Vagina (tissue), 2 donors: ENCODE measurements around the gene ZGPAT. TPM values are rescaled to one million over a fixed set of nuclear protein-coding genes. Genes with fewer than 3 reads are reported as not detected.

ENCODE experiments used
- DNase-seq, 2 donors: peaks; one replicate each; pipeline ENCODE4 v3.0.0-alpha.2; 2017; ENCODE audit errors: extremely low spot score in 2 of 2
- H3K27ac ChIP-seq: fragments of 200-600 bp; sonication (generic); one replicate; pipeline ENCODE4 v1.5.1; 2019
- H3K27me3 ChIP-seq: fragments of 200-600 bp; sonication (generic); one replicate; pipeline ENCODE4 v1.5.1; 2019
- H3K36me3 ChIP-seq, 2 donors: fragments of 200-600 bp; sonication (generic); one replicate each; pipeline ENCODE4 v1.5.1; 2017 to 2019
- H3K4me1 ChIP-seq: fragments of 200-600 bp; sonication (generic); one replicate; pipeline ENCODE4 v1.5.1; 2019
- H3K4me3 ChIP-seq, 2 donors: fragments of 200-600 bp; sonication (generic); 1 replicate in 1 of 2; 2 replicates in 1 of 2; pipeline ENCODE4 v1.5.1; 2016 to 2019
- H3K9me3 ChIP-seq: fragments of 200-600 bp; sonication (generic); one replicate; pipeline ENCODE4 v1.5.1; 2019
- POLR2A ChIP-seq, 2 donors: fragments of 450-650 bp; IDR thresholded peaks; one replicate each; pipeline ENCODE4 v1.6.1; 2017; ENCODE audit warnings: antibody characterized with exemption in 2 of 2, mild to moderate bottlenecking in 2 of 2, moderate library complexity in 2 of 2
- POLR2AphosphoS5 ChIP-seq, 2 donors: sonication (generic); formaldehyde crosslinking; IDR thresholded peaks; one replicate each; pipeline ENCODE4 v1.9.0; 2017; ENCODE audit warnings: antibody characterized with exemption in 2 of 2, mild to moderate bottlenecking in 2 of 2, low read depth in 1 of 2; ENCODE audit not compliant: insufficient read depth in 1 of 2
- intact Hi-C: fragments of 100-400 bp; cut with DNase I; formaldehyde crosslinking; loops from one replicate; pipeline ENCODE4 v1.15.1; 2023
- total RNA-seq: library from RNA; depleted of rRNA; stranded (reverse); fragments of >200 nt; gene quantifications from one replicate; pipeline ENCODE4 v1.2.3, GENCODE V29; 2016
- TF ChIP-seq, protein P1 (sequence below), 3 experiments: fragments of 450-650 bp in 2 of 3; fragments of 200-600 bp in 1 of 3; sonication (generic) in 1 of 3; IDR thresholded peaks; one replicate each; pipeline ENCODE4 v1.5.1; 2017 to 2019; ENCODE audit warnings: antibody characterized with exemption in 3 of 3, mild to moderate bottlenecking in 2 of 3, moderate library complexity in 2 of 3

Gene ZGPAT
- total RNA-seq, 1 donor from 2014 or later: 30.4 TPM

- H3K36me3 ChIP-seq: peaks cover 0 to 23% of the 10 kb centered on the region in 2 donors
- H3K9me3 ChIP-seq: no peaks in the 10 kb centered on the region
- no peaks in the 10 kb centered on the region for H3K4me1 ChIP-seq
- H3K27me3 ChIP-seq: no peaks in the 10 kb centered on the region
- no peak for DNase-seq
- H3K4me3 ChIP-seq: no peak overlapping the region
- H3K27ac ChIP-seq: no peak overlapping the region
- intact Hi-C loops: no loop called here
- TF ChIP-seq, protein P1, sequence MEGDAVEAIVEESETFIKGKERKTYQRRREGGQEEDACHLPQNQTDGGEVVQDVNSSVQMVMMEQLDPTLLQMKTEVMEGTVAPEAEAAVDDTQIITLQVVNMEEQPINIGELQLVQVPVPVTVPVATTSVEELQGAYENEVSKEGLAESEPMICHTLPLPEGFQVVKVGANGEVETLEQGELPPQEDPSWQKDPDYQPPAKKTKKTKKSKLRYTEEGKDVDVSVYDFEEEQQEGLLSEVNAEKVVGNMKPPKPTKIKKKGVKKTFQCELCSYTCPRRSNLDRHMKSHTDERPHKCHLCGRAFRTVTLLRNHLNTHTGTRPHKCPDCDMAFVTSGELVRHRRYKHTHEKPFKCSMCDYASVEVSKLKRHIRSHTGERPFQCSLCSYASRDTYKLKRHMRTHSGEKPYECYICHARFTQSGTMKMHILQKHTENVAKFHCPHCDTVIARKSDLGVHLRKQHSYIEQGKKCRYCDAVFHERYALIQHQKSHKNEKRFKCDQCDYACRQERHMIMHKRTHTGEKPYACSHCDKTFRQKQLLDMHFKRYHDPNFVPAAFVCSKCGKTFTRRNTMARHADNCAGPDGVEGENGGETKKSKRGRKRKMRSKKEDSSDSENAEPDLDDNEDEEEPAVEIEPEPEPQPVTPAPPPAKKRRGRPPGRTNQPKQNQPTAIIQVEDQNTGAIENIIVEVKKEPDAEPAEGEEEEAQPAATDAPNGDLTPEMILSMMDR (IDR thresholded peaks at IDR 0.05): no peak
- TF ChIP-seq POLR2AphosphoS5 (IDR thresholded peaks at IDR 0.05; ENCODE audit: insufficient read depth in 1 of 2, low read depth in 1 of 2) (no peak), POLR2A (IDR thresholded peaks at IDR 0.05) (no peak)
Measured at GRCh38 chr20:63672666-63673065, 35.2 kb upstream of the ZGPAT start.

- H3K9me3 ChIP-seq: no peaks in the 10 kb centered on the region
- intact Hi-C loops: no loop called here
- H3K4me1 ChIP-seq: no peaks in the 10 kb centered on the region
- TF ChIP-seq, protein P1 (IDR thresholded peaks at IDR 0.05): no peak
- TF ChIP-seq POLR2A (IDR thresholded peaks at IDR 0.05): no peak
- TF ChIP-seq POLR2AphosphoS5 (IDR thresholded peaks at IDR 0.05; ENCODE audit: insufficient read depth in 1 of 2, low read depth in 1 of 2): no peak
- H3K27ac ChIP-seq: no peak overlapping the region
- no peaks in the 10 kb centered on the region for H3K27me3 ChIP-seq
- H3K4me3 ChIP-seq: no peak overlapping the region
- DNase-seq: no peak
- H3K36me3 ChIP-seq: peaks cover 0 to 18% of the 10 kb centered on the region in 2 donors
Measured at GRCh38 chr20:63673951-63674350, 33.9 kb upstream of the ZGPAT start.

GRCh38 chr20:63675681-63676368 lies 32.0 kb upstream of the ZGPAT start:
- intact Hi-C loops: no loop called here
- H3K4me1 ChIP-seq: no peaks in the 10 kb centered on the region
- no peak for TF ChIP-seq POLR2AphosphoS5 (IDR thresholded peaks at IDR 0.05; ENCODE audit: insufficient read depth in 1 of 2, low read depth in 1 of 2)
- TF ChIP-seq, protein P1 (IDR thresholded peaks at IDR 0.05): no peak
- TF ChIP-seq POLR2A (IDR thresholded peaks at IDR 0.05): no peak
- H3K27me3 ChIP-seq: no peaks in the 10 kb centered on the region
- no peaks in the 10 kb centered on the region for H3K9me3 ChIP-seq
- H3K4me3 ChIP-seq: no peak overlapping the region
- no peak overlapping the region for H3K27ac ChIP-seq
- H3K36me3 ChIP-seq: peaks cover 0 to 29% of the 10 kb centered on the region in 2 donors
- no peak for DNase-seq

- TF ChIP-seq POLR2AphosphoS5 (IDR thresholded peaks at IDR 0.05; ENCODE audit: insufficient read depth in 1 of 2, low read depth in 1 of 2) (no peak), POLR2A (IDR thresholded peaks at IDR 0.05) (no peak)
- TF ChIP-seq, protein P1 (IDR thresholded peaks at IDR 0.05): no peak
- Histone ChIP-seq H3K27me3 (no peaks in the 10 kb centered on the region), H3K36me3 (peaks cover 0 to 29% of the 10 kb centered on the region in 2 donors), H3K4me3 (no peak overlapping the region), H3K9me3 (no peaks in the 10 kb centered on the region), H3K4me1 (peaks cover 19% of the 10 kb centered on the region), H3K27ac (no peak overlapping the region)
- no peak for DNase-seq
- intact Hi-C loops: no loop called here
Measured at GRCh38 chr20:63678071-63678470, 29.8 kb upstream of the ZGPAT start.
